K562 (cell line): ENCODE measurements around the gene WDR64. TPM values are rescaled to one million over a fixed set of nuclear protein-coding genes. Genes with fewer than 3 reads are reported as not detected.

Source experiments
- ATAC-seq: fragments of 200-7000 bp; cut with Tn5 transposase; 3 replicates; pipeline ENCODE4 v1.9.1; 2020; ENCODE audit warnings: moderate library complexity
- BruUV-seq: library from RNA; stranded (reverse); fragments of 400-500 nt; replicated peaks from 2 replicates; lab custom pipeline; 2021; lab: Mats Ljungman, UMichigan
- CTCF ChIA-PET: fragments of 300-600 bp; formaldehyde crosslinking; extraction: SDS; loops from one replicate; lab custom pipeline; 2021; ENCODE audit warnings: low intra/inter-chr PET ratio; lab: Yijun Ruan, JAX
- POLR2A ChIA-PET: fragments of 300-600, 350-650 bp; sonication (Branson Sonifier 250); formaldehyde crosslinking; extraction: SDS; loops from one replicate; lab custom pipeline; 2021; ENCODE audit warnings: antibody characterized with exemption, inconsistent platforms; lab: Yijun Ruan, JAX
- DNase-seq, 4 experiments: peaks; one replicate each; pipeline versions ENCODE4 v3.0.0 to v3.0.0-alpha.2; 2011 to 2018; ENCODE audit warnings: low spot score in 3 of 4, mixed read lengths in 3 of 4; ENCODE audit errors: extremely low read depth in 1 of 4
- FAIRE-seq: peaks from 2 replicates; lab custom pipeline; 2011; peaks lifted over from hg19 to GRCh38; lab: Jason Lieb, UNC
- H2AFZ ChIP-seq: 2 replicates; pipeline ENCODE4 v1.6.0; 2011; ENCODE audit warnings: low read depth, low read length, control low read depth, inconsistent platforms
- H3K27ac ChIP-seq: fragments of 200-600 bp; 3 replicates; pipeline ENCODE4 v1.8.0; 2011; ENCODE audit warnings: low read depth, mild to moderate bottlenecking, control low read depth, inconsistent platforms, low read length, moderate library complexity, mixed read lengths; ENCODE audit errors: extremely low read depth
- H3K27me3 ChIP-seq, 2 experiments: fragments of 300-600 bp in 1 of 2; 2 replicates in 1 of 2; 3 replicates in 1 of 2; pipeline versions ENCODE4 v1.6.0 to v1.8.0; 2011; ENCODE audit warnings: inconsistent platforms in 2 of 2, low read length in 2 of 2, mild to moderate bottlenecking in 1 of 2, mixed read lengths in 1 of 2, moderate library complexity in 1 of 2; ENCODE audit not compliant: control insufficient read depth in 2 of 2, insufficient read depth in 2 of 2
- H3K36me3 ChIP-seq: fragments of 300-600 bp; 3 replicates; pipeline ENCODE4 v1.8.0; 2011; ENCODE audit warnings: mild to moderate bottlenecking, low read length, inconsistent platforms; ENCODE audit not compliant: control insufficient read depth, insufficient read depth
- H3K4me1 ChIP-seq, 2 experiments: fragments of 200-600 bp in 1 of 2; replicated peaks in 1 of 2; 2 replicates in 1 of 2; 3 replicates in 1 of 2; pipeline versions ENCODE4 v1.5.1 to v1.8.0; 2011; ENCODE audit warnings: inconsistent platforms in 2 of 2, low read length in 2 of 2, mild to moderate bottlenecking in 1 of 2, mixed read lengths in 1 of 2, moderate library complexity in 1 of 2; ENCODE audit not compliant: control insufficient read depth in 2 of 2, insufficient read depth in 2 of 2
- H3K4me2 ChIP-seq: 2 replicates; pipeline ENCODE4 v1.6.1; 2011; ENCODE audit warnings: low read length, control low read depth, inconsistent platforms, mixed read lengths; ENCODE audit not compliant: insufficient read depth
- H3K4me3 ChIP-seq: fragments of 200-600 bp; sonication (generic), shearing (Covaris generic); 2 replicates; pipeline ENCODE4 v1.5.1; 2016; ENCODE audit warnings: control low read depth, inconsistent platforms
- H3K79me2 ChIP-seq: fragments of 200-600 bp; 3 replicates; pipeline ENCODE4 v1.8.0; 2011; ENCODE audit warnings: low read length, inconsistent platforms; ENCODE audit not compliant: control insufficient read depth, insufficient read depth
- H3K9ac ChIP-seq, 2 experiments: 2 replicates each; pipeline versions ENCODE4 v1.6.0 to v1.6.1; 2011; ENCODE audit warnings: low read depth in 2 of 2, low read length in 2 of 2, control low read depth in 1 of 2, inconsistent platforms in 1 of 2, mild to moderate bottlenecking in 1 of 2, mixed read lengths in 1 of 2; ENCODE audit not compliant: insufficient read depth in 1 of 2
- H3K9me1 ChIP-seq: one replicate; pipeline ENCODE4 v1.6.0; 2011; ENCODE audit warnings: inconsistent platforms, mild to moderate bottlenecking, low read length, moderate library complexity; ENCODE audit not compliant: control insufficient read depth, insufficient read depth
- H3K9me3 ChIP-seq: replicated peaks from 2 replicates; pipeline ENCODE4 v1.5.1; 2011; ENCODE audit warnings: low read depth, low read length, inconsistent platforms; ENCODE audit not compliant: control insufficient read depth, insufficient read depth
- H4K20me1 ChIP-seq: replicated peaks from 2 replicates; pipeline ENCODE4 v1.6.1; 2011; ENCODE audit warnings: low read length, inconsistent platforms, mixed read lengths; ENCODE audit not compliant: control insufficient read depth, insufficient read depth
- ESRRA ChIP-seq: fragments of 450-650 bp; IDR thresholded peaks from 2 replicates; pipeline ENCODE4 v1.6.1; 2014; ENCODE audit warnings: low read depth, mild to moderate bottlenecking, moderate library complexity, borderline replicate concordance
- GATAD2B ChIP-seq: fragments of 450-650 bp; IDR thresholded peaks from 2 replicates; pipeline ENCODE4 v1.6.1; 2017; ENCODE audit warnings: mild to moderate bottlenecking, borderline replicate concordance
- GTF2A2 ChIP-seq: IDR thresholded peaks from 2 replicates; pipeline ENCODE4 v1.6.1; 2016; ENCODE audit warnings: mild to moderate bottlenecking, missing genetic modification characterization, missing compliant biosample characterization
- KAT7 ChIP-seq: sonication (generic); formaldehyde crosslinking; IDR thresholded peaks from 2 replicates; pipeline ENCODE4 v1.8.0; 2022; ENCODE audit warnings: missing genetic modification reagents, mild to moderate bottlenecking, borderline replicate concordance
- RAD21 ChIP-seq, 2 experiments: fragments of 250-450 bp in 1 of 2; fragments of 450-650 bp in 1 of 2; sonication (Bioruptor Pico) in 1 of 2; formaldehyde crosslinking in 1 of 2; IDR thresholded peaks in 1 of 2; conservative IDR thresholded peaks in 1 of 2; 2 replicates each; pipeline versions ENCODE4 v1.4.0 to v1.8.0; 2020 to 2022; ENCODE audit warnings: mild to moderate bottlenecking in 2 of 2, moderate library complexity in 1 of 2
- TAF9B ChIP-seq: fragments of 450-650 bp; IDR thresholded peaks from 2 replicates; pipeline ENCODE4 v1.6.1; 2018; ENCODE audit warnings: mild to moderate bottlenecking; ENCODE audit not compliant: partially characterized antibody
- WGBS: fragments of 100-300 bp; shearing (Covaris generic); methylation state at CpG from one replicate; pipeline ENCODE4 v1.1.6; 2016; ENCODE audit warnings: low coverage, mixed read lengths; ENCODE audit not compliant: insufficient coverage; ENCODE audit errors: missing lambda C conversion rate; 5-methylcytosine and 5-hydroxymethylcytosine counted together
- in situ Hi-C: fragments of 300-500 bp; cut with MboI; formaldehyde crosslinking; loops from 4 replicates; pipeline ENCODE4 v1.15.0; 2018; ENCODE audit warnings: inconsistent platforms, mixed read lengths
- intact Hi-C: fragments of 100-400 bp; cut with micrococcal nuclease; formaldehyde crosslinking; loops from 2 replicates; pipeline ENCODE4 v1.14.2; 2022
- polyA plus RNA-seq, 8 experiments: library from polyadenylated mRNA; depleted of rRNA in 4 of 8; stranded (reverse) in 5 of 8; unstranded in 3 of 8; fragments of >200 nt; fragmentation: Nextera tagmentation in 2 of 8; fragmentation: Illumina TruSeq in 1 of 8; extraction: Ambion mirVana in 2 of 8; extraction: Trizol in 1 of 8; gene quantifications; 2 replicates each; pipeline versions ENCODE4 v1.2.1 to v1.2.3, GENCODE V29; 2011 to 2014; ENCODE audit warnings: inconsistent platforms in 1 of 8, missing spikeins in 1 of 8
- total RNA-seq, 7 experiments: library from RNA; depleted of rRNA in 6 of 7; stranded (reverse); fragments of >200 nt in 6 of 7; fragmentation: Illumina TruSeq in 2 of 7; extraction: Trizol in 2 of 7; gene quantifications; 2 replicates each; pipeline versions ENCODE4 v1.2.1 to v1.2.3, GENCODE V29; 2011 to 2021; ENCODE audit warnings: low replicate concordance in 1 of 7
- TF ChIP-seq, protein P1 (sequence below), 2 experiments: fragments of 450-650 bp; formaldehyde crosslinking in 1 of 2; IDR thresholded peaks; 2 replicates each; pipeline versions ENCODE4 v1.4.0 to v1.6.1; 2014 to 2020; ENCODE audit warnings: mild to moderate bottlenecking in 2 of 2, borderline replicate concordance in 1 of 2, low read depth in 1 of 2

Gene WDR64
- total and polyA plus RNA-seq, 9 of the 15 experiments (the other 6 are each of a cell fraction or from before 2014, with no cell fraction given): 0.06 to 0.29 (median 0.19) TPM; not detected in 5

DNA sequence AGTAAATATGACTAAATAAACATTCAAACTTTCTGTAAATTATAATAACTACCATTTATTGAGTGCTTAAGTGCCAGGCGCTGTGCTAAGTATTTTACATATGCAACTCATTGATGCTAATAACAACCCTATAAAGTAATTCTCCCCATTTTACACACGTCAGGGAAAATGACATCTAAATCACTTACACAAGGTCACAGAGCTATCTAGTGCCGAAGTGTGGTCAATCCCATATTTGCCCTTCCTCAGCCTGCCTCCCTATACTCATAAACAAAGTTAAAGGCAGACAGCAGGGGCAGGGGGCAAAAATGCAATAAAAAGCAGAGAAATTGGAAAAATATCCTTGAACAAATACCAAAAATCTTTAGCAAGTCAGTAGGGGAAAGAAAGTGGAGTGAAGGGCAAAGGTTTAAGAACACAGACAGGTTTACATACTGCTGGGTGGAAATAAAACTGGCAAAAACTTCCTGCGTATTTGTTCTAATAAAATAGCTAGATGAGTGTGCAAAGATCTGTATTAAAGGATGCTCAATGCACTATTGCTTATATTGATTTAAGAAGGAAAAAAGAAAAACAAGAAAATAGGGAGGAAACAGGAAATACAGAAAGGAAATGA is 72.8 kb downstream of the WDR64 start:
- Histone ChIP-seq H3K27ac (no peak overlapping the region), H3K4me2 (no peak overlapping the region), H3K4me1 (peaks cover 0 to 2% of the 10 kb centered on the region in 2 experiments; a peak in 2 of 5 replicates), H4K20me1 (no peaks in the 10 kb centered on the region), H3K4me3 (no peak overlapping the region), H3K9me3 (no peaks in the 10 kb centered on the region), H3K79me2 (no peaks in the 10 kb centered on the region), H3K36me3 (no peaks in the 10 kb centered on the region), H3K9me1 (no peaks in the 10 kb centered on the region), H3K9ac (no peak overlapping the region), H3K27me3 (no peaks in the 10 kb centered on the region), H2AFZ (peak overlapping the region; percentile 54)
- ATAC-seq: peak; percentile 65
- ChIA-PET CTCF (no interaction called here), POLR2A (interaction anchor here (0.7 kb wide), 2 partner anchors 9 to 149 kb away, joined by 3 to 4 read pairs; no protein-coding TSS in a partner anchor)
- BruUV-seq: no TSS peak
- no peak for TF ChIP-seq GTF2A2 (tag)
- TF ChIP-seq TAF9B: peak; percentile 11
- TF ChIP-seq, protein P1, sequence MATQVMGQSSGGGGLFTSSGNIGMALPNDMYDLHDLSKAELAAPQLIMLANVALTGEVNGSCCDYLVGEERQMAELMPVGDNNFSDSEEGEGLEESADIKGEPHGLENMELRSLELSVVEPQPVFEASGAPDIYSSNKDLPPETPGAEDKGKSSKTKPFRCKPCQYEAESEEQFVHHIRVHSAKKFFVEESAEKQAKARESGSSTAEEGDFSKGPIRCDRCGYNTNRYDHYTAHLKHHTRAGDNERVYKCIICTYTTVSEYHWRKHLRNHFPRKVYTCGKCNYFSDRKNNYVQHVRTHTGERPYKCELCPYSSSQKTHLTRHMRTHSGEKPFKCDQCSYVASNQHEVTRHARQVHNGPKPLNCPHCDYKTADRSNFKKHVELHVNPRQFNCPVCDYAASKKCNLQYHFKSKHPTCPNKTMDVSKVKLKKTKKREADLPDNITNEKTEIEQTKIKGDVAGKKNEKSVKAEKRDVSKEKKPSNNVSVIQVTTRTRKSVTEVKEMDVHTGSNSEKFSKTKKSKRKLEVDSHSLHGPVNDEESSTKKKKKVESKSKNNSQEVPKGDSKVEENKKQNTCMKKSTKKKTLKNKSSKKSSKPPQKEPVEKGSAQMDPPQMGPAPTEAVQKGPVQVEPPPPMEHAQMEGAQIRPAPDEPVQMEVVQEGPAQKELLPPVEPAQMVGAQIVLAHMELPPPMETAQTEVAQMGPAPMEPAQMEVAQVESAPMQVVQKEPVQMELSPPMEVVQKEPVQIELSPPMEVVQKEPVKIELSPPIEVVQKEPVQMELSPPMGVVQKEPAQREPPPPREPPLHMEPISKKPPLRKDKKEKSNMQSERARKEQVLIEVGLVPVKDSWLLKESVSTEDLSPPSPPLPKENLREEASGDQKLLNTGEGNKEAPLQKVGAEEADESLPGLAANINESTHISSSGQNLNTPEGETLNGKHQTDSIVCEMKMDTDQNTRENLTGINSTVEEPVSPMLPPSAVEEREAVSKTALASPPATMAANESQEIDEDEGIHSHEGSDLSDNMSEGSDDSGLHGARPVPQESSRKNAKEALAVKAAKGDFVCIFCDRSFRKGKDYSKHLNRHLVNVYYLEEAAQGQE (IDR thresholded peaks at IDR 0.05; ENCODE audit: borderline replicate concordance): peak; percentile 5; the same call in 1 of the 2 replicates
- TF ChIP-seq, protein P1 (CRISPR knock-in tag; IDR thresholded peaks at IDR 0.05; ENCODE audit: low read depth): no peak
- TF ChIP-seq RAD21 (CRISPR knock-in tag; conservative IDR thresholded peaks at IDR 0.05 in 1 of 2, IDR thresholded peaks at IDR 0.05 in 1 of 2): peak in 1 of 2 experiments; percentile 31; a peak in 1 of 4 replicates
- no peak for TF ChIP-seq GATAD2B
- TF ChIP-seq KAT7: no peak
- peak; percentile 75 for TF ChIP-seq ESRRA
- 61% methylated on average over 4 of the region's 4 CpGs for WGBS
- intact Hi-C loops (no loop called here), in situ Hi-C loops (no loop called here)
- no peak for FAIRE-seq
- no peak for DNase-seq
